ENCODE results near the gene CBX4. TPM values are rescaled to one million over a fixed set of nuclear protein-coding genes. Genes with fewer than 3 reads are reported as not detected.

CBX4 gene
- total RNA-seq, 1 experiment from 2014 or later: 6.2 TPM

- no peaks in the 10 kb centered on the region for H3K79me2 ChIP-seq (ENCODE audit: insufficient read depth, low read length)
- no peaks in the 10 kb centered on the region for H3K4me1 ChIP-seq (ENCODE audit: insufficient read depth, low read length)
- H3K4ac ChIP-seq (ENCODE audit: low read depth, low read length): no peak overlapping the region
- no peak overlapping the region for H3K4me3 Mint-ChIP-seq
- no CpG with 5 or more reads among the region's 8 CpGs for WGBS (ENCODE audit: extremely low coverage, insufficient read length, low lambda C conversion rate)
- no peak overlapping the region for H3K9ac ChIP-seq (ENCODE audit: extremely low read depth, insufficient read length, low read length)
- no peak overlapping the region for H2BK15ac ChIP-seq (ENCODE audit: low read depth, low read length)
- no peak overlapping the region for H4K91ac ChIP-seq (ENCODE audit: insufficient read length, low read depth, low read length)
- H4K8ac ChIP-seq (replicated peaks; ENCODE audit: insufficient read length, low read depth, low read length): no peak overlapping the region
- no peak overlapping the region for H2BK20ac ChIP-seq (ENCODE audit: low read depth, low read length, poor library complexity, severe bottlenecking)
- H3K56ac ChIP-seq (ENCODE audit: insufficient read length, low read depth, low read length): no peak overlapping the region
- H2BK5ac ChIP-seq (ENCODE audit: insufficient read length, low read length): no peak overlapping the region
- no peak overlapping the region; a peak in 1 of 7 replicates for H3K27ac Mint-ChIP-seq
- H3K23me2 ChIP-seq (ENCODE audit: insufficient read length, low read depth, low read length, poor library complexity, severe bottlenecking): peaks cover 2% of the 10 kb centered on the region
- no peaks in the 10 kb centered on the region for H3K36me3 Mint-ChIP-seq (ENCODE audit: insufficient read depth in 1 of 3, low read depth in 3 of 3)
- no peak overlapping the region for H4K5ac ChIP-seq (ENCODE audit: insufficient read length, low read depth, low read length)
- no peak overlapping the region for H3K14ac ChIP-seq (ENCODE audit: insufficient read depth, low read length)
- TF ChIP-seq CTCF (conservative IDR thresholded peaks at IDR 0.05): no peak
- no peak for DNase-seq
- H4K20me1 ChIP-seq (ENCODE audit: control insufficient read depth, insufficient read depth, insufficient read length): no peaks in the 10 kb centered on the region
- H3T11ph ChIP-seq (ENCODE audit: low read length): no peak overlapping the region
- H3K9me3 ChIP-seq (ENCODE audit: control insufficient read depth, low read depth, low read length): no peaks in the 10 kb centered on the region
- H3K27ac ChIP-seq (ENCODE audit: insufficient read length, low read depth, low read length): no peak overlapping the region
- H3K27me3 ChIP-seq (ENCODE audit: insufficient read depth, low read length): peaks cover 10% of the 10 kb centered on the region; the same call in 1 of the 2 replicates
- H3K23ac ChIP-seq (ENCODE audit: insufficient read length, low read depth, low read length): no peak overlapping the region
- no peaks in the 10 kb centered on the region for H3K79me1 ChIP-seq (ENCODE audit: insufficient read depth, low read depth, low read length, poor library complexity, severe bottlenecking)
- peaks cover 80% of the 10 kb centered on the region for H3K27me3 Mint-ChIP-seq (ENCODE audit: low read depth)
- H3K18ac ChIP-seq (ENCODE audit: insufficient read length, low read depth, low read length): no peak overlapping the region
- H2BK12ac ChIP-seq (ENCODE audit: insufficient read length, low read depth, low read length): no peak overlapping the region
- no peak overlapping the region for H2BK120ac ChIP-seq (ENCODE audit: low read depth, low read length, poor library complexity, severe bottlenecking)
- H3K9me3 Mint-ChIP-seq: no peaks in the 10 kb centered on the region
- no peak overlapping the region for H2AK5ac ChIP-seq (ENCODE audit: insufficient read length, low read length)
- no peak overlapping the region for H3K4me2 ChIP-seq (ENCODE audit: insufficient read depth, insufficient read length, low read length)
- H2AFZ ChIP-seq (ENCODE audit: low read length): no peak overlapping the region
- peaks cover 10 to 15% of the 10 kb centered on the region in 2 experiments for H3K4me1 Mint-ChIP-seq
Measured at GRCh38 chr17:79849953-79850352, 10.7 kb upstream of the CBX4 start.

Data from H9 (cell line).